Measurements from ENCODE around the gene GRK5.

Gene GRK5

DNA sequence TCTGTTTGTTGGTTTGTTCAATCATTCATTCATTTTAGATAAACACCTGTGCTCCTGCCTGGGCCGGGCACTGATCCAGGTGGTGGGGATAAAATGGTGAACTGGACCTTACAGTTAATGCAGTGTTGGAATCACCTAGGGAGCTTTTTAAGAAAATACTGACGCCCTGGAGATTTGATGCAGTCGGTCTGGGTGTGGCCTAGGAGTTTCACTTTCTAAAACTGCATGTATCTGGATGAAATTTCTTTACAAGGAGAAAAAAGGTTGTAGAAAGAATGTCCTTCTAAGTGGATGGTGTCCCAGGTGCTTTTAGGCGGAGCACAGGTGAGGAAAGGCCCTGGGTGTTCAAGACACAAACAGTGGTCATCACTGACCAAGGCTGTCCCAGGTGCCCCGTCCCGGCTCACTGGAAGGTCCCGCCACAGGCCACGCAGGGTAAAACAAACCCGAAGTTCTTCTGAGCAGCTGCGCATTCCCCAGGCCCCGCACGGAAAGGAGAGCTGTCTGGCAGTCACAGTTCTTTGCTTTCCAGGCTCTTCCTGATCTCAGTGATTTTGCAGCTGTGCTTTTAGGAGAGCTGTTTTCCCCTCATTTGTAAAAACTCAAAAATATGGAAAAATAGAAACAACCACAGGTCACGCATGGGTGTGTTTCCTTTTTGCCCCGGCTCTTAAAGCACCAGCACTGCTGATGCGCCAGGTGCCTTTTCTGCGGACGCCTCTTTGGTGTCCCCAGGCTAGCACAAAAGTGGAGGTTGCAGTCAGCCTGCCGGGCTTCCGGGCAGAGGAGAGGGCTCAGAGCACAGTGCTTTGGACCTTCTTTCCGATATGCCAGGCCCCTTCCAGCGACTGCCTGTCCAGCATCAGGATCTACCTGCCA is 161.9 kb downstream of the GRK5 start:
- Histone ChIP-seq H3K4me1 (peaks cover 6% of the 10 kb centered on the region), H3K9me3 (no peaks in the 10 kb centered on the region), H3K4me3 (no peak overlapping the region), H3K36me3 (replicated peaks) (no peaks in the 10 kb centered on the region), H3K27me3 (ENCODE audit: low read depth) (no peaks in the 10 kb centered on the region)
- in situ Hi-C loops (cut with MboI; ENCODE audit: low sequenced_read_pairs), result no loop called here
- DNase-seq (ENCODE audit: low spot score in 2 of 2), result no peak

DNA sequence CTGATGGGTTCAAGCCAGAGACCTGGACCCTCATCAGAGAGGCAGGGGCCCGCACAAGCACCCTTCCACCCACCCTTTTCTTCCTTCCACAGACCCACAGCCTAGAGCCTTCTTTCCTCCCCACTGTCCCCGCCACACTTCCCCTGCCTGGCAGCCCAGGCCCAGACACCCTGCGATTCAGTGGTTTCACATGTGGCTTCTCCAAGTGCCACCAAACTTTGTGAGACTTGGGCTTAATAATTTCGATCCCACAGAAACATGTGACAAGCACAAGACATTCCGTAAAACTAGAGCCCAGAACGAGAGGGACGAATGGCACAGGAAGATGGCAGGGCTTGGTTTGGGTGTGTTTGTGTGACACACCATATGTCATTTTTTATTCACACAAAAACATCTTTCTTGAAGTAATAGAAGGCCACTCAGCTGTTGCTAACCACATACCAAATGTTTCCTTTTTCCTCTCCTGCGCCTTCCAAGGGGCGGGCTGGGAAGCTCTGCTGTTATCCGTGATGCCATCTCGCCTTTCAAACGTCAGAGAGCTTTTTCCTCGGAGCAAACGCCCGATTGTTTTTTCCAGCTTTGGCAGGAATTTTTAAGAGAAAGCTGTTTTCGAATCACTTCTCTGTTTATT is 162.9 kb downstream of the GRK5 start:
- no peaks in the 10 kb centered on the region for H3K36me3 ChIP-seq (replicated peaks)
- no peak for DNase-seq (ENCODE audit: low spot score in 2 of 2)
- in situ Hi-C loops (cut with MboI; ENCODE audit: low sequenced_read_pairs), result no loop called here
- H3K4me1 ChIP-seq, result peaks cover 6% of the 10 kb centered on the region
- H3K9me3 ChIP-seq, result no peaks in the 10 kb centered on the region
- no peak overlapping the region for H3K4me3 ChIP-seq
- no peaks in the 10 kb centered on the region for H3K27me3 ChIP-seq (ENCODE audit: low read depth)

DNA sequence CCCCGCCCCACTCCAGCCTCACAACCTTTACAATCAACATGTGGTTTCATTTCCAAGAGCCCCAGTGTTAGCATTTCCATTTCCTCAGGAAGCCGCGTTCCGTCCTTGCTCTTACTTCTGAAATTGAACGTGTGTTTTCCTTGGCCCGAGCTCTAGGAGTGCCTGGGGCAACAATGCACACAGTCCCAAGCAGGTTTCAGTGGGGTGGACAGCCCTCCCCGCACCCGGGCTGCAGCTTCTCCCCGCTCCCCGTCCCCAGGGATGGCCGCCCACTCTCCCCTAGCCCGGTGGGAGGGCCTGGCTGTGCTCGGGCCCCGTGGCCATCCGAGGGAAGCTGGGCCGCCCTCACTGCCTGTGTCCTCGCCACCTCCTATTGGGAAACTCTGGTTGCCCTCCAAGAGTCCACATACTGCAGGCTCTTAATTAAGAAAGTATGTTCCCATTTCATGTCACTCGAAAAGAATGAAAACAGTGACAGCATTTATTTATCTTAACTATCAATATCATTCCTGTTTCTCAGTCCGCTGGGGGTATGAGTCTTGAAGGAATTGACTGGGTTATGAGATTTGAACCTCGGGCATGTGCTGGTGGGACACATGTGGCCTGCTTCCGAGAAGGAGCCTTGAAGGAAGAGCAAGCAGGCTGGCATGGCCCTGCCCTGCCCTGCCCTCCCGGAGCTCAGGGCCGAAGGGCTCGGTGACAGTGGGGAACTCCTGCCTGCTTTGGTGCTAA is 163.8 kb downstream of the GRK5 start:
- H3K27me3 ChIP-seq (ENCODE audit: low read depth), result no peaks in the 10 kb centered on the region
- H3K4me1 ChIP-seq, result peaks cover 3% of the 10 kb centered on the region; the same call in 1 of the 2 replicates
- H3K9me3 ChIP-seq, result no peaks in the 10 kb centered on the region
- no peak overlapping the region for H3K4me3 ChIP-seq
- DNase-seq (ENCODE audit: low spot score in 2 of 2), result no peak
- in situ Hi-C loops (cut with MboI; ENCODE audit: low sequenced_read_pairs), result no loop called here
- no peaks in the 10 kb centered on the region for H3K36me3 ChIP-seq (replicated peaks)

DNA sequence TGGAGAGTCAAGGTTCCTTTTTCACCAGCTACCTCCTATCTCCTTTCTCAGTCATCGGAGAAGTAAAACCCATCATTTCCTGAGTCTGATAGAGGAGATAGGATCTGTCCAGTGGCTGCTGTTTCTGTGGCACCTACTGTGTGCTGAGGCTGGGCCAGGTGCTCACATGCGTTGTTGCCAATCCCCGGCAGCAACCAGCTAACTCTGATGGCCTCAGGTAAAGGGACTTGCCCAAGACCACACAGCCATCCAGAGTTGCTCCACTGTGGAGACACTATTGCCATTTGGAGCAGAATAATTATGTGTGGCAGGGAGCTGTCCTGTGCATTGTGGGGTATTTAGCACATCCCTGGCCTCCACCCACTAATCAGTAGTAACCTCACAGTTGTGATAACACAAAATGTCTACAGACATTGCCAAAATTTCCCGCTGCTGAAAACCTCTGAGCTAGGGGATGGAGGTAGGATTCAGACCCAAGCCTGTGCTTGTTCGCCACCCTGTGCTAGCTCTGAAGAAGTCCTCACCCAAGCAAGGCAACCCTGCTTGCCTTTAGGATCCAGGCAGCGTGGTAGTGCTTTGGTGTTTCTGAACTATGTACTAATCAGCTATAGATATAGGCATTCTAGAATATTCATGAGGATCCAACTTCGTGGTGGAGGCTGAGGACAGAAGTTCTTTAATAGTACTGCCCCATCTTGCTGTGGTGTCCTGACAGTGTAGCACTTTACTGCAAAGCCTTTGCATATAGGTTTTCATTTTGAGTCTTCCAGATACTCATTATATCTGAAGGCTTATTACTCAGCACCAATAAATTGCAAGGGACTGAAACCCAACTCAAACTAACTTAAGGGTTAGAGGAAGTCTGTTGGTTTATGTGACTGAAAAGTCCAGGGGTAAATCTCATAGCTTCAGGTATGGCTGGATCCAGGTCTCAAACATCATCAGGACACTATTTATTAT is 164.6 kb downstream of the GRK5 start:
- no peaks in the 10 kb centered on the region for H3K4me1 ChIP-seq
- no peaks in the 10 kb centered on the region for H3K9me3 ChIP-seq
- no peak for DNase-seq (ENCODE audit: low spot score in 2 of 2)
- H3K4me3 ChIP-seq, result no peak overlapping the region
- no peaks in the 10 kb centered on the region for H3K27me3 ChIP-seq (ENCODE audit: low read depth)
- no peaks in the 10 kb centered on the region for H3K36me3 ChIP-seq (replicated peaks)
- in situ Hi-C loops (cut with MboI; ENCODE audit: low sequenced_read_pairs), result no loop called here

DNA sequence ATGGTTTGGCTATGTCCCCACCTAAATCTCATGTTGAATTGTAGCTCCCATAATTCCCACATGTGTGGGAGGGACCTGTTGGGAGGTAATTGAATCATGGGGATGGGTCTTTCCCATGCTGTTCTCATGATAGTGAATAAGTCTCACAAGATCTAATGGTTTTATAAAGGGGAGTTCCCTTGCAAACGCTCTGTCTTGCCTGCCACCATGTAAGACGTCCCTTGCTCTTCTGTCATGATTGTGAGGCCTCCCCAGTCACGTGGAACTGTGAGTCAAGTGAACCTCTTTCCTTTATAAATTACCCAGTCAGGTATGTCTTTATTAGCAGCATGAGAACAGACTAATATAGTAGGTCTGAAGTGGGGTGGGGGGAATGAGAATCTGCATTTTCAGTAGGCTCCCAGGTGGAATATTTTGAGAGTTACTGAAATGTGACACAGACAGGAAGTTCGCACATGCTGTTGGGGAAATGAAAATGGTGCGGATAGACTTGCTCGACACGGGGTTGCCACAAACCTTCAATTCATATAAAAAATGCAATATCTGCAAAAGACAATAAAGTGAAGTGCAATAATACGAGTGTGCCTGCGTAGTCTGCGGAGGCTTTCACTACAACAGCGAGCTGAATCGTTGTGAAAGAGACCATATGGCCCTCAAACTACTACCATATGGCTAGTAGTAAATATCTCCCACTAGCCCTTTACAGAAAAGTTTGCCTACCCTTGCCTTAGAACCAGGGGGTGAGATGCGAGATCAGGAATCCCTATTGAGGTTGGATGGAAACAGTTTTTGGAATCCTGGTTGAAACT is 166.1 kb downstream of the GRK5 start:
- no peak overlapping the region for H3K4me3 ChIP-seq
- H3K36me3 ChIP-seq (replicated peaks), result no peaks in the 10 kb centered on the region
- DNase-seq (ENCODE audit: low spot score in 2 of 2), result no peak
- no peaks in the 10 kb centered on the region for H3K27me3 ChIP-seq (ENCODE audit: low read depth)
- H3K4me1 ChIP-seq, result no peaks in the 10 kb centered on the region
- in situ Hi-C loops (cut with MboI; ENCODE audit: low sequenced_read_pairs), result no loop called here
- no peaks in the 10 kb centered on the region for H3K9me3 ChIP-seq

DNA sequence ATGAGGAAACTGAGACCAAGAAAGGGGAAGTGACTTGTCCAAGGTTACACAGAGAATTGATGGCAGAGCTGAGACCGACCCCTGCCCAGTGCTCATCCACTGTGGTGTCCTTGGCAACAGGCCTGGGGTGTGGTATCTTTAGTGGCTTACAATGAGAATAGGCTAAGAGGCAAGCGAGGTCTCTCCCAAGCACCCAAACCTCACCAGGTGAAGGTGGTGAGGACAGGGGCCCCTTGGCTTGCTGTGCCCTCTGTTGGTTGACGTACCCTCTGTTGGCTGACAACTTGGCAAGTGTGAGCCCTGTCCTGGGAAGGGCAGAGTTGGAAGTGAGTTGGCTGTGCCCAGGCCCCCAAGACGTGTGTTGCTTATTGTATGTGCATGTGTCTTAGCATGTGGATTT is 166.9 kb downstream of the GRK5 start:
- in situ Hi-C loops (cut with MboI; ENCODE audit: low sequenced_read_pairs), result no loop called here
- Histone ChIP-seq H3K9me3 (no peaks in the 10 kb centered on the region), H3K4me1 (no peaks in the 10 kb centered on the region)

DNA sequence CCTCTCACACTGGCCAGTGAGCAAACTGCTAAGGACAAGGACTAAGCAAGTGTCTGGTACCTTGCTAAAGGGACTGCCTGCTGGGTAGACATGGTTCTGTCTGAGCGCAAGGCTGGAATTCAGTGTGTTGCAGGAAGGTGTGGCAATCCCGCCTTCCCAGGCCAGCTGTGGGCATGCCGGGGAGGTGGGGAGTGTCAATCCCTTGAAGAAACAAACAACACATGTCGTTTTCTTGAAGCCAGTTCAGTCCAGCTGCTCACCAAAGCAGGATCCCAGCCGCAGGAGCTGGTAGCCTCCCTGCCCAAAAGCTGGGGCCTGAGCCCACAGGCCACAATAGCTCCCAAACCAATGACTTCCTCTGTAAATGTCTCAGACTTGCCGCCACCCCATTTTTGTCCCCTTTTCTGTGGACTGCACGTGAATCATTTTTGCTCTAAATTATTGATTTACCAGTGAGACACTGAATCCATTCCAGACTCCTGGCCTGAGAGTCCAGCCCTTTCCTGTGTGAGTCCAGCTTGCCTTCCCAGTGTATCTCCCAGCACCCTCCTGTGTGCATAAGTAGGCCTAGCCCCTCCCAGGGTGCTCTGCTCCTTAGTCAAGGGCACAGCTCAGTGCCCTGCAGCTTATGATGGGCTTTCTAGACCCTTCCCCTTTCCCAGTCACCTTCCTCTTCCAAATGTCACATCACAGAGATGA is 168.4 kb downstream of the GRK5 start:
- Histone ChIP-seq H3K4me3 (no peak overlapping the region), H3K4me1 (no peaks in the 10 kb centered on the region), H3K36me3 (replicated peaks) (no peaks in the 10 kb centered on the region), H3K27me3 (ENCODE audit: low read depth) (no peaks in the 10 kb centered on the region), H3K9me3 (no peaks in the 10 kb centered on the region)
- in situ Hi-C loops (cut with MboI; ENCODE audit: low sequenced_read_pairs), result no loop called here
- no peak for DNase-seq (ENCODE audit: low spot score in 2 of 2)

More for the DNA sequence above, 166.9 kb downstream of the GRK5 start:
- no peak for DNase-seq (ENCODE audit: low spot score in 2 of 2)
- Histone ChIP-seq H3K4me3 (no peak overlapping the region), H3K27me3 (ENCODE audit: low read depth) (no peaks in the 10 kb centered on the region), H3K36me3 (replicated peaks) (no peaks in the 10 kb centered on the region)

DNA sequence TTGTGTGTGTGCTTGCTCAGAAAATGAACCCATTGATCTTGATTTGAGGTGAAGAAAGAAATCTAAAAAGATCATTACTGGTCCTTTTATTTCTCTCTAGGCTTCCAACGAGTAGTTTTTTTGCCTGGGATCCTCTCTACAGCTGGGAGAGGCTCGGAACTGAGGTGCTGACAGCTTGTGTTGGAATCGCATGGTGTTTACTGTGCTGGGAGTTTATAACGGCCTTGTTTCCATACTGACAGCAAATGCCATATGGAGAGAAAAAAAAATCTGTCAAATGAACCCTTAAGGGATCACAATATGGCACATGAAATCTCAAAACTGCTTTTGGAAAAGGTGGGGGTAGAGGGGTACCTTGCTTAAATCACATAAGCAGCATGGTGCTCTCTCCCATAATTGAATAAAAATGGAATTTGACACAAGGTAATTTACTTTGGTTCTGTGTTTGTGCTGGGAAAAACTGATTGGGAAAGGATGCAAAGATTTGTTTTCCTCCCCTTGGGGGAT is 170.1 kb downstream of the GRK5 start:
- Histone ChIP-seq H3K4me3 (no peak overlapping the region), H3K9me3 (no peaks in the 10 kb centered on the region), H3K4me1 (no peaks in the 10 kb centered on the region), H3K27me3 (ENCODE audit: low read depth) (no peaks in the 10 kb centered on the region), H3K36me3 (replicated peaks) (no peaks in the 10 kb centered on the region)
- no peak for DNase-seq (ENCODE audit: low spot score in 2 of 2)
- in situ Hi-C loops (cut with MboI; ENCODE audit: low sequenced_read_pairs), result no loop called here

DNA sequence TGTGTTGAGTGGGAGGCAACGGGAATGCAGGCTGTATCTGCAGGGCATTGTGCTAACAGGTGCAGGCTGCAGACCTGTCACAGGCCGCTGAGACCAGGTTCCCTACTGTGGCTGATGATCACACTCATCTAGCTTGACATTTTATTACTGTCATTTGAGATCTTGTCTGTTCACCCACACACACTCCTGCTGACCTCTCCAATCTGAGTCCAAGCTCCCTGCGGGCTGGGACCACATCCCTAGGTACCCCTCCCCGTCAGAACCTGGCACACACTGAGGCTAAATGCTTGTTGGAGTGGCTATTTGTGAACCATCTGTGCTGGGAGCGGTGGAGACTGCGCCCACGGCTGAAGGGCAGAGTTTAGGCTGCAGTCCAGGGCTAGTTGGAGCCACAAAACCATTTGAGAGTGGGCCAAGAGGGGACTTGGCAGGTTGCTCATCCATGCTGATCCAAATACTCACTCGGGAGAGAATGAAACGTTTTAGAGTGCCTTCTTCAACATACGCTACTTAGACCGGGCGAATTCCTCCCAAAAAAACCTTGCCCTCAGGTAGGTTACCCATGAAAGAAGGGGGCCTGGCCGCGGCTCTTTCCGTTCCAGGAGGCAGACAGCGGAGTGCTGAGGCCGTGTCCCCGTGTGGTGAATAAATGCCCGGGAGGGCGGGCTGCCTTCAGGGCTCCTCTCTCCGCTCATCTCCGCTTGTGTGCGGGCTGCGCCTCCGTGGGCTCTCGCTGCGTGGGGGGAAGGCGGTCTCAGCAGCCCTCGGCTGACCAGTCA is 170.8 kb downstream of the GRK5 start:
- Histone ChIP-seq H3K4me1 (no peaks in the 10 kb centered on the region), H3K36me3 (replicated peaks) (no peaks in the 10 kb centered on the region), H3K27me3 (ENCODE audit: low read depth) (no peaks in the 10 kb centered on the region), H3K4me3 (no peak overlapping the region), H3K9me3 (no peaks in the 10 kb centered on the region)
- in situ Hi-C loops (cut with MboI; ENCODE audit: low sequenced_read_pairs), result no loop called here
- DNase-seq (ENCODE audit: low spot score in 2 of 2), result no peak

DNA sequence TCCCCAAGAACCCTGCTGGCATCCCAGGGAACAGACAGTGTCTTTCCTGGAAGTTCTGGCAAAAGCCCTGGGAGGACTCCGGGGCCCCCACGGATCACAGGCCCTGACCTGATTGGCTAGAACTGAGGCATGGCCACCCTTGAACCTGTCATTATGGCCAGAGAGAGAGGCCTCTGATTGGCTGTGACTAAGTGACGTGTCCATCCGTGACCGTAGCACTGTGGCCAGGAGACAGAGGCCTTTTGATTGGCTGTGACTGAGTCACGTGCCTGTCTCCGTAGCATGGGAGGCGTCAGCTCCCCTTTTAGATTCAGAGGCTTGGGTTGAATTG is 171.3 kb downstream of the GRK5 start:
- no peak for DNase-seq (ENCODE audit: low spot score in 2 of 2)
- H3K4me1 ChIP-seq, result no peaks in the 10 kb centered on the region
- H3K36me3 ChIP-seq (replicated peaks), result no peaks in the 10 kb centered on the region
- in situ Hi-C loops (cut with MboI; ENCODE audit: low sequenced_read_pairs), result no loop called here
- no peak overlapping the region for H3K4me3 ChIP-seq
- H3K27me3 ChIP-seq (ENCODE audit: low read depth), result no peaks in the 10 kb centered on the region
- no peaks in the 10 kb centered on the region for H3K9me3 ChIP-seq

DNA sequence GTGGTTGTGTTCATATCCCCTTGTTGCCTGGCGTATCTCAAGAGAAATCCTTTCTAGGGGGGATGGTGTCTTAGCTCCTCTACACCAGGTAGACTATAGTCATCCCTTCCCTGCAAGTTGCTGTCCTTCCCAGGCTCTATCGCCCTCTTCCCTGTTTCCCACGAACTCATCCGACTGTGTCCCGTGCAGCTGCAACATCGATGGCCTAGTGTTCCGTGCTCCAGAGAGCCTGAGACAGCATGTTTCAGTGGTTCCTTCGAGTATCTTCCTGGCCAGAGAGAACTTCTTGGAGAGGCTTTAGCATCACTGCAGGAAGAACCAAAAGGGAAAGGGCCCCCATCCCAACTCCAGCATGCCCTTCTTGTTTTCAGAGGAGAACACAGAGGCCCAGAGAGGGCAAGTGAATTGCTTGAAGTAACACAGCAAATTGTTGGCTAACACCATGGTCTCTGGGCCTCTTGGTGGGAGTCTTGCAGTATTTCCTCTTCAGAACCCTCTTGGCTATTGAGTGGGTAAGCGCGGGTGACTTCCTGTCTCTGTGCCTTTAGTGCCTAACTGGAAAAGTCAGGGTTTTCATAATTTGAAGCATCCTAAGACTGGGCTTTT is 172.2 kb downstream of the GRK5 start:
- Histone ChIP-seq H3K4me3 (no peak overlapping the region), H3K9me3 (no peaks in the 10 kb centered on the region), H3K27me3 (ENCODE audit: low read depth) (no peaks in the 10 kb centered on the region), H3K36me3 (replicated peaks) (no peaks in the 10 kb centered on the region), H3K4me1 (no peaks in the 10 kb centered on the region)
- in situ Hi-C loops (cut with MboI; ENCODE audit: low sequenced_read_pairs), result no loop called here
- no peak for DNase-seq (ENCODE audit: low spot score in 2 of 2)
